HG02623 (cell line): ENCODE data around the gene CCZ1B.
"Not testable (repeated sequence)": the region's sequence is repeated elsewhere in the genome, so short reads cannot be mapped to it uniquely, and the experiment has no call there.

Experiments
- ATAC-seq: cut with Tn5 transposase; IDR thresholded peaks from one replicate; pipeline ENCODE4 v1.9.1; 2021; ENCODE audit warnings: moderate library complexity; ENCODE audit not compliant: unreplicated experiment

The CCZ1B gene

GRCh38 chr7:6831018-6831725, 5.1 kb upstream of the CCZ1B start:
- no peak for ATAC-seq

GRCh38 chr7:6830026-6830425, 4.0 kb upstream of the CCZ1B start:
- not testable (repeated sequence) for ATAC-seq

GRCh38 chr7:6829616-6830015, 3.5 kb upstream of the CCZ1B start:
- not testable (repeated sequence) for ATAC-seq

- ATAC-seq, result not testable (repeated sequence)
Measured at GRCh38 chr7:6827180-6827579, 1.1 kb upstream of the CCZ1B start.

- ATAC-seq, result peak; percentile 36
Measured at GRCh38 chr7:6825236-6826125, 594 bp downstream of the CCZ1B start.

- not testable (repeated sequence) for ATAC-seq
Measured at GRCh38 chr7:6821622-6822021, 4.5 kb downstream of the CCZ1B start.

GRCh38 chr7:6815470-6815869, 10.6 kb downstream of the CCZ1B start:
- not testable (repeated sequence) for ATAC-seq

GRCh38 chr7:6813011-6813410, 13.1 kb downstream of the CCZ1B start:
- not testable (repeated sequence) for ATAC-seq

- not testable (repeated sequence) for ATAC-seq
Measured at GRCh38 chr7:6807959-6808358, 18.1 kb downstream of the CCZ1B start.

- not testable (repeated sequence) for ATAC-seq
Measured at GRCh38 chr7:6807393-6807918, 18.6 kb downstream of the CCZ1B start.

GRCh38 chr7:6800331-6800730, 25.7 kb downstream of the CCZ1B start:
- not testable (repeated sequence) for ATAC-seq

- ATAC-seq, result not testable (repeated sequence)
Measured at GRCh38 chr7:6799887-6800286, 26.2 kb downstream of the CCZ1B start.

GRCh38 chr7:6798047-6798446, 28.0 kb downstream of the CCZ1B start:
- not testable (repeated sequence) for ATAC-seq

GRCh38 chr7:6797218-6797617, 28.9 kb downstream of the CCZ1B start:
- not testable (repeated sequence) for ATAC-seq

- not testable (repeated sequence) for ATAC-seq
Measured at GRCh38 chr7:6794276-6794675, 31.8 kb downstream of the CCZ1B start.

GRCh38 chr7:6792113-6792872, 33.8 kb downstream of the CCZ1B start:
- not testable (repeated sequence) for ATAC-seq

- ATAC-seq, result not testable (repeated sequence)
Measured at GRCh38 chr7:6789353-6789752, 36.7 kb downstream of the CCZ1B start.

GRCh38 chr7:6781581-6781980, 44.5 kb downstream of the CCZ1B start:
- not testable (repeated sequence) for ATAC-seq

GRCh38 chr7:6761186-6761585, 64.9 kb downstream of the CCZ1B start:
- not testable (repeated sequence) for ATAC-seq

- ATAC-seq, result not testable (repeated sequence)
Measured at GRCh38 chr7:6753964-6754363, 72.1 kb downstream of the CCZ1B start, which contains the start of gene RSPH10B2. Gene RSPH10B2 (plus strand): TSS chr7:6754103. CDS start chr7:6757678, 3,575 bp downstream.

- not testable (repeated sequence) for ATAC-seq
Measured at GRCh38 chr7:6750173-6750572, 75.9 kb downstream of the CCZ1B start.
